Thyroid gland (tissue), 4 donors: ENCODE data around the gene COL20A1. TPM values are rescaled to one million over a fixed set of nuclear protein-coding genes. Genes with fewer than 3 reads are reported as not detected.

Source experiments
- DNase-seq, 2 donors: peaks; one replicate each; pipeline ENCODE4 v3.0.0-alpha.2; 2019
- H3K27ac ChIP-seq, 3 donors: fragments of 200-600 bp; sonication (generic); 1 replicate in 2 of 3; 2 replicates in 1 of 3; pipeline ENCODE4 v1.5.1; 2016 to 2019; ENCODE audit warnings: mild to moderate bottlenecking in 1 of 3, moderate library complexity in 1 of 3
- H3K27me3 ChIP-seq: fragments of 200-600 bp; sonication (generic); one replicate; pipeline ENCODE4 v1.5.1; 2019
- H3K36me3 ChIP-seq, 2 donors: fragments of 200-600 bp; sonication (generic); one replicate each; pipeline ENCODE4 v1.5.1; 2016 to 2019
- H3K4me1 ChIP-seq, 2 donors: fragments of 200-600 bp; sonication (generic); one replicate each; pipeline ENCODE4 v1.5.1; 2017 to 2019
- H3K4me3 ChIP-seq, 3 donors: fragments of 200-600 bp; sonication (generic); replicated peaks in 1 of 3; 1 replicate in 2 of 3; 2 replicates in 1 of 3; pipeline ENCODE4 v1.5.1; 2016; ENCODE audit warnings: mild to moderate bottlenecking in 1 of 3
- H3K9me3 ChIP-seq: fragments of 200-600 bp; sonication (generic); one replicate; pipeline ENCODE4 v1.5.1; 2017
- POLR2A ChIP-seq, 2 donors: fragments of 450-650 bp; IDR thresholded peaks; one replicate each; pipeline ENCODE4 v1.6.1; 2017; ENCODE audit warnings: antibody characterized with exemption in 2 of 2, mild to moderate bottlenecking in 2 of 2, moderate library complexity in 1 of 2
- WGBS, 2 donors: methylation state at CpG; one replicate each; pipeline ENCODE4 v1.1.5; 2017; 5-methylcytosine and 5-hydroxymethylcytosine counted together
- intact Hi-C: fragments of 100-400 bp; cut with DNase I; formaldehyde crosslinking; loops from one replicate; pipeline ENCODE4 v1.15.1; 2023
- total RNA-seq, 4 donors: library from RNA; depleted of rRNA; stranded (reverse); fragments of >200 nt; gene quantifications; one replicate each; pipeline ENCODE4 v1.2.3, GENCODE V29; 2016
- TF ChIP-seq, protein P1 (sequence below), 6 experiments: fragments of 200-600 bp in 3 of 6; fragments of 450-650 bp in 3 of 6; sonication (generic) in 3 of 6; IDR thresholded peaks; one replicate each; pipeline ENCODE4 v1.5.1; 2016 to 2019; ENCODE audit warnings: antibody characterized with exemption in 6 of 6, mild to moderate bottlenecking in 2 of 6, inconsistent platforms in 1 of 6, moderate library complexity in 1 of 6

Gene COL20A1
- total RNA-seq, 4 donors from 2014 or later = 0.13 TPM; not detected in 3

DNA sequence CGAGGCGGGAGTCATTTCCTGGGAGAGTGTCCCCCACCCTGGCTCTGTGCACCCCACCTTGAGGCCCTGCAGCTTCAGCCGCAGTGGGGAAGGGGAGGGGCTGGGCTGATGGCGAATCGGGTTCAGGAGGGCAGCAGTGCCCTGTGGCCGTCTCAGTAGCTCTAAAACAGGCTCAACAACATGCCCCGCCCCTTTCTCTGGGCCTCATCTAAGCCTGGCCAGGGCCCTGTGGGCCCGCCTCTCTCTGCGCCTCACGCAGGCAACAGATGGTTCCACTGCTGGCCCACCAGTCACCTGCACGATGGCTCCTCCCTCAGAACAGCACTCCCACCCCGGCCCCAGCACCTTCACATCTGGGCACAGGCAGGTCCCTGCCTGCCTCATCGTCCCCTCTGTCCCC, 38.0 kb downstream of the COL20A1 start:
- H3K4me1 ChIP-seq = peaks cover 18 to 25% of the 10 kb centered on the region in 2 donors
- H3K4me3 ChIP-seq = no peak overlapping the region
- intact Hi-C loops = no loop called here
- WGBS, 2 donors = 52 to 59% methylated on average over 9 to 13 of the region's 13 CpGs
- no peaks in the 10 kb centered on the region for H3K36me3 ChIP-seq
- peak overlapping the region in 1 of 3 donors; percentile 53 for H3K27ac ChIP-seq
- no peaks in the 10 kb centered on the region for H3K9me3 ChIP-seq
- peak; percentile 74 to 85 for DNase-seq
- H3K27me3 ChIP-seq = no peaks in the 10 kb centered on the region
- TF ChIP-seq POLR2A (IDR thresholded peaks at IDR 0.05) = no peak
- TF ChIP-seq, protein P1, sequence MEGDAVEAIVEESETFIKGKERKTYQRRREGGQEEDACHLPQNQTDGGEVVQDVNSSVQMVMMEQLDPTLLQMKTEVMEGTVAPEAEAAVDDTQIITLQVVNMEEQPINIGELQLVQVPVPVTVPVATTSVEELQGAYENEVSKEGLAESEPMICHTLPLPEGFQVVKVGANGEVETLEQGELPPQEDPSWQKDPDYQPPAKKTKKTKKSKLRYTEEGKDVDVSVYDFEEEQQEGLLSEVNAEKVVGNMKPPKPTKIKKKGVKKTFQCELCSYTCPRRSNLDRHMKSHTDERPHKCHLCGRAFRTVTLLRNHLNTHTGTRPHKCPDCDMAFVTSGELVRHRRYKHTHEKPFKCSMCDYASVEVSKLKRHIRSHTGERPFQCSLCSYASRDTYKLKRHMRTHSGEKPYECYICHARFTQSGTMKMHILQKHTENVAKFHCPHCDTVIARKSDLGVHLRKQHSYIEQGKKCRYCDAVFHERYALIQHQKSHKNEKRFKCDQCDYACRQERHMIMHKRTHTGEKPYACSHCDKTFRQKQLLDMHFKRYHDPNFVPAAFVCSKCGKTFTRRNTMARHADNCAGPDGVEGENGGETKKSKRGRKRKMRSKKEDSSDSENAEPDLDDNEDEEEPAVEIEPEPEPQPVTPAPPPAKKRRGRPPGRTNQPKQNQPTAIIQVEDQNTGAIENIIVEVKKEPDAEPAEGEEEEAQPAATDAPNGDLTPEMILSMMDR (IDR thresholded peaks at IDR 0.05) = no peak

DNA sequence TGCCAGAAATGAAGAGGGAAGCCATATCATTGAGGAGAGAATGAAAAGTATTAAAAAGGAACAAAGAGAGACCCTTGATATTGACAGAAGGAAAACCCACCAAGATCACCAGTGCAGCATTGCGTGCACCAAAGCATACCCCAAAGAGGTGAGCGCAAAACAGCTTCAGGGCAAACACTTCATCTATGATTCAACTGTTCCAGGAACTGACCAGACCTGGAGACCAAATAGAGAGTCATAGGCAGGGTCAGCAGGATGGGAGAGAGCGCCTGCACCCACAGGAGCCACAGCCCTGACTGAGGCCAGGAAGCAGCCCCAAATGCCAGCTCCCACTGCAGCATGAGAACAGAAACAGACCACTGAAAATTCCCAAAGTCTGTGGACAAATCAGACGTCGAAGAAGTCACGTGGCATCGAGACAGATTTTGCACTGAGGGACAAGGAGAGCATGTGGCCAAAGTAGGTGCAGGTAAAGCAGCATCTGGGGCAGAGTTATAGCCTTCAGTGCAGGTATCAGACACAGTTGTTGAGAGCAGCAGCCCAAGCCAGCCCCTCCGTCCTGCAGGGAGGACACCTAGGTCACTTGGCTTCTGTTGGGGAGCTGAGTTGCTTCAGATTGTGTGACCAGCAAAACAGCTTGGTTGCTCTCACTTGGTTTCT, 38.9 kb downstream of the COL20A1 start:
- Histone ChIP-seq H3K27ac (no peak overlapping the region), H3K9me3 (no peaks in the 10 kb centered on the region), H3K4me3 (no peak overlapping the region), H3K27me3 (no peaks in the 10 kb centered on the region), H3K4me1 (peaks cover 18 to 25% of the 10 kb centered on the region in 2 donors), H3K36me3 (no peaks in the 10 kb centered on the region)
- WGBS, 2 donors = 95 to 98% methylated on average over 8 of the region's 8 CpGs
- TF ChIP-seq, protein P1 (IDR thresholded peaks at IDR 0.05) = no peak
- TF ChIP-seq POLR2A (IDR thresholded peaks at IDR 0.05) = no peak
- DNase-seq = no peak
- intact Hi-C loops = no loop called here

DNA sequence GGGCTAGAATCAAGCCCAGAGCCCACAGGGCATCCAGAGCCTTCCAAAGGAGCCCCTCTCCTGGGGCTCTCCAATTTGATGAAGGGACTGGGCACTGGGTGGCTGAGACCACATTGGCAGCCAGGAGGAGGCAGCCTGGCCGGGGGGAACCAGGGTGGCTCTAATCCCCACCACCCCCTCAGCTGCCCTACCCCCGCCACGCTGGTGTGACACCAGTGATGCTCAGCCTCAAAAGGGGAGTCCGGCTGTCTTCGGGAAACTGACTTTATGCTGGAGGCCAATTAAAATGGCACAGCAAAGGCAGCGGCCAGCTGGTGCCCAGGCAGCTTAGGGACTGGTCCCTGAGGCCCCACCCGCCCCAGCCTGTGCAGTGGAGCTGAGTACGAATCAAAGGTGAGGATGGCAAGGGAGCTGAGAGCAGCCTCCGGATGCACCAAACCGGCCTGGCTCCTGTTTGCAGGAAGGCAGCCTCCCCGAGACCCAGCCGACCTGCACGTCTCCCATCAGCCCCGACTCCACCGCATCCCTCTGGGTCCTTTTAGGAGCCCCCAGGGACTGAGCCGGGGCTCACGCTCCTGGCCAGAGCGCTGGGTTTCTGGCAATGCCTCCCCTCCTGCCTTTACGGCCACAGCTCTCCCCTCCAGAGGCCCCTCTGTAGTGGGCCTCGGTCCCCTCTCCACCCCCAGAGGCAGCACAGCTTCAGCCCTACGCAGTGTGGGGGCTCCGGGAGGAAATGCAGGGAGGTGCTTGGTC, 39.7 kb downstream of the COL20A1 start:
- Histone ChIP-seq H3K4me1 (peaks cover 18 to 25% of the 10 kb centered on the region in 2 donors), H3K4me3 (no peak overlapping the region), H3K27me3 (no peaks in the 10 kb centered on the region), H3K36me3 (no peaks in the 10 kb centered on the region), H3K27ac (no peak overlapping the region), H3K9me3 (no peaks in the 10 kb centered on the region)
- WGBS, 2 donors = 94 to 98% methylated on average over 7 to 15 of the region's 22 CpGs
- intact Hi-C loops = no loop called here
- no peak for TF ChIP-seq POLR2A (IDR thresholded peaks at IDR 0.05)
- TF ChIP-seq, protein P1 (IDR thresholded peaks at IDR 0.05) = no peak
- no peak for DNase-seq

DNA sequence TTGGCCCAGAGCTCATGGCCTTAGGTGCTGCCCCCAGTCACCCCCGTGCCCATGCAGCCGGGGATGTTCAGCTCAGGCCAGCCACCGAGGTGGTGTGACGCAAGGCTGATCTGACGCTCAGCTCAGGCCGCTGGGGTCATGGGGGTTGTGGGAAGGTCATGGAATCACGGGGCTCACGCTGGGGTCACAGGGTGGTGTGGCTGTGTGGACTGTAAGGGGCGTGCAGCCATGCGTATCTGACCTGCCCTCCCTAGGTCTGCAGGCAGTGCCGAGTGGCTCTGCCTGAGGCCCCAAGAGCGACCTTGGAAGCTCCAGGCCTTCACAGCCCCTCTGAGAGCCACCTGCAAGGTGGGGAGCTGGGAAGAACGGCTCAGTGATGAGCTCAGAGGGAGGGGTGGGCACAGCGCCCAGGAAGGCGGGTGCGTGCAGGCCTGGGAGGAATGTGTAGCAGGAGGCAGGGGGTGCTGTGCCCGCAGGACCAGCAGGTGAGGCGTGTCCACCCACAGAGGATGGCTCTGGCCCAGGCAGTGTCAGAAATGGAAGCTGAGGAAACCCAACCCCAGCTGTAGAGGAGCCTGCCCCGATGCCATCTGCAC, 40.4 kb downstream of the COL20A1 start:
- WGBS, 2 donors = 39 to 47% methylated on average over 12 to 15 of the region's 19 CpGs
- Histone ChIP-seq H3K27me3 (no peaks in the 10 kb centered on the region), H3K27ac (no peak overlapping the region)

More for the DNA sequence above, 40.4 kb downstream of the COL20A1 start:
- intact Hi-C loops = no loop called here
- TF ChIP-seq, protein P1 (IDR thresholded peaks at IDR 0.05) = peak in 3 of 6 experiments; percentile 14 to 19 (median 16)
- TF ChIP-seq POLR2A (IDR thresholded peaks at IDR 0.05) = no peak
- H3K4me1 ChIP-seq = peaks cover 18 to 25% of the 10 kb centered on the region in 2 donors
- H3K9me3 ChIP-seq = no peaks in the 10 kb centered on the region
- no peak overlapping the region for H3K4me3 ChIP-seq
- H3K36me3 ChIP-seq = no peaks in the 10 kb centered on the region
- peak; percentile 94 to 95 for DNase-seq
